HEK293 (cell line): ENCODE results near the gene WDR47.

Experiments
- CTCF ChIP-seq: fragments of 450-650 bp; formaldehyde crosslinking; IDR thresholded peaks from 2 replicates; pipeline ENCODE4 v1.5.1; 2016; ENCODE audit warnings: missing biosample characterization, missing genetic modification characterization
- GFI1B ChIP-seq: fragments of 450-650 bp; formaldehyde crosslinking; IDR thresholded peaks from 2 replicates; pipeline ENCODE4 v1.5.1; 2016; ENCODE audit warnings: missing biosample characterization, missing genetic modification characterization
- GLIS1 ChIP-seq: fragments of 450-650 bp; formaldehyde crosslinking; IDR thresholded peaks from 2 replicates; pipeline ENCODE4 v1.5.1; 2016; ENCODE audit warnings: missing biosample characterization, missing genetic modification characterization
- PRDM4 ChIP-seq: fragments of 450-650 bp; formaldehyde crosslinking; IDR thresholded peaks from 2 replicates; pipeline ENCODE4 v1.5.1; 2017; ENCODE audit warnings: missing biosample characterization, missing genetic modification characterization
- ZNF26 ChIP-seq: fragments of 450-650 bp; formaldehyde crosslinking; IDR thresholded peaks from 2 replicates; pipeline ENCODE4 v1.5.1; 2016; ENCODE audit warnings: missing biosample characterization, missing genetic modification characterization
- ZNF548 ChIP-seq: fragments of 450-650 bp; formaldehyde crosslinking; IDR thresholded peaks from 2 replicates; pipeline ENCODE4 v1.5.1; 2016; ENCODE audit warnings: missing biosample characterization, missing genetic modification characterization
- ZNF623 ChIP-seq: fragments of 450-650 bp; formaldehyde crosslinking; IDR thresholded peaks from 2 replicates; pipeline ENCODE4 v1.5.1; 2016; ENCODE audit warnings: missing biosample characterization, missing genetic modification characterization

DNA sequence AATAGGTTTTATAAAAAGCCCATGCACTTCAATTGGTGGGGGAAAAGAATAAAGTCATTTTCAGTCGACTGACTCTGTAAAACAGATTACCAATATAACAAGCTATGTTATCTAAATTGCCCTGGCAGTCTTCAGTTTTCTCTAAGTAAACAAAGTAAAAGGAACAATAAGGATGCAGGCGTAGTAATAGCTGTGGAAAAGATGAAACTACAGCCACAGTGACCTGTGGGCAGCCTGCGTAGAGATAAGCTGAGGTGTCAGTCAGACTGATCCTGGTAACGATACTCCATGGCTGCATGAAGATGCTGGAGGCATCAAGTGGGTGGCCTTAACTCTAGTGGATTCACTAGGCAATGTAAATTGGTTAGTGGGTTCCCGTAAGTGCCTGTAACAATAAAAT lies 108.0 kb downstream of the WDR47 start:
- TF ChIP-seq ZNF26 (tag by site-specific recombination): no peak
- TF ChIP-seq CTCF (tag by site-specific recombination): no peak
- no peak for TF ChIP-seq ZNF623 (tag by site-specific recombination)
- TF ChIP-seq ZNF548 (tag by site-specific recombination): no peak
- no peak for TF ChIP-seq GLIS1 (tag by site-specific recombination)
- no peak for TF ChIP-seq GFI1B (tag by site-specific recombination)
- no peak for TF ChIP-seq PRDM4 (tag by site-specific recombination)
